HepG2 (cell line): ENCODE measurements around the gene YIPF3. TPM values are rescaled to one million over a fixed set of nuclear protein-coding genes. Genes with fewer than 3 reads are reported as not detected.
A peak's percentile ranks its signal among the peaks of the same experiment; 100 is the strongest.

Source experiments
- ARID5B ChIP-seq: IDR thresholded peaks from 2 replicates; pipeline ENCODE4 v1.4.0; 2020; ENCODE audit warnings: mild to moderate bottlenecking, missing genetic modification reagents
- GMEB2 ChIP-seq: IDR thresholded peaks from 2 replicates; pipeline ENCODE4 v1.6.1; 2016; ENCODE audit warnings: missing biosample characterization, missing genetic modification reagents, low read depth
- HCFC1 ChIP-seq: fragments of 150-350 bp; IDR thresholded peaks from 2 replicates; pipeline ENCODE4 v1.6.1; 2014; ENCODE audit warnings: low read depth, low read length
- HDAC1 ChIP-seq: sonication (generic); formaldehyde crosslinking; IDR thresholded peaks from 2 replicates; pipeline ENCODE4 v1.5.1; 2020; ENCODE audit warnings: mild to moderate bottlenecking, missing genetic modification reagents
- MEIS1 ChIP-seq: sonication (generic); formaldehyde crosslinking; IDR thresholded peaks from 2 replicates; pipeline ENCODE4 v1.9.0; 2021; ENCODE audit warnings: mild to moderate bottlenecking, missing genetic modification reagents, moderate library complexity, borderline replicate concordance
- PATZ1 ChIP-seq: sonication (generic); formaldehyde crosslinking; IDR thresholded peaks from 2 replicates; pipeline ENCODE4 v1.4.0; 2020; ENCODE audit warnings: missing genetic modification reagents
- PRDM4 ChIP-seq: sonication (generic); formaldehyde crosslinking; IDR thresholded peaks from 2 replicates; pipeline ENCODE4 v1.9.0; 2021; ENCODE audit warnings: missing genetic modification reagents, borderline replicate concordance
- SYNCRIP ChIP-seq: fragments of 200-400 bp; formaldehyde crosslinking; IDR thresholded peaks from 2 replicates; pipeline ENCODE4 v1.6.1; 2018; ENCODE audit warnings: mild to moderate bottlenecking, low read depth, low read length; ENCODE audit not compliant: insufficient read depth
- ZC3H4 ChIP-seq: sonication (generic); formaldehyde crosslinking; IDR thresholded peaks from 2 replicates; pipeline ENCODE4 v1.4.0; 2020; ENCODE audit warnings: missing genetic modification reagents, borderline replicate concordance
- ZNF225 ChIP-seq: sonication (generic); formaldehyde crosslinking; IDR thresholded peaks from 2 replicates; pipeline ENCODE4 v1.4.0; 2020; ENCODE audit warnings: mild to moderate bottlenecking, missing genetic modification reagents
- ZNF263 ChIP-seq: sonication (generic); formaldehyde crosslinking; IDR thresholded peaks from 2 replicates; pipeline ENCODE4 v1.4.0; 2020; ENCODE audit warnings: missing genetic modification reagents
- ZNF598 ChIP-seq: sonication (generic); formaldehyde crosslinking; IDR thresholded peaks from 2 replicates; pipeline ENCODE4 v1.5.1; 2020; ENCODE audit warnings: mild to moderate bottlenecking, missing genetic modification reagents, borderline replicate concordance
- ZNF670 ChIP-seq: sonication (generic); formaldehyde crosslinking; IDR thresholded peaks from 2 replicates; pipeline ENCODE4 v1.8.0; 2022; ENCODE audit warnings: mild to moderate bottlenecking, missing genetic modification reagents, borderline replicate concordance
- polyA plus RNA-seq, 8 experiments: library from polyadenylated mRNA; depleted of rRNA in 3 of 8; stranded (reverse) in 7 of 8; unstranded in 1 of 8; fragments of >200 nt; fragmentation: Illumina TruSeq in 4 of 8; extraction: Trizol in 4 of 8; gene quantifications; 2 replicates each; pipeline versions ENCODE4 v1.2.1 to v1.2.3, GENCODE V29; 2011 to 2016; ENCODE audit warnings: low read depth in 4 of 8, missing spikeins in 1 of 8, mixed read lengths in 1 of 8; ENCODE audit not compliant: insufficient read depth in 1 of 8
- total RNA-seq, 5 experiments: library from RNA; depleted of rRNA; stranded (reverse); fragments of >200 nt; fragmentation: Illumina TruSeq; extraction: Trizol; gene quantifications; 2 replicates each; pipeline ENCODE4 v1.2.3, GENCODE V29; 2016; ENCODE audit warnings: low read depth in 1 of 5
- TF ChIP-seq, protein P1 (sequence below): IDR thresholded peaks from 2 replicates; pipeline ENCODE4 v1.6.1; 2018; ENCODE audit warnings: missing genetic modification reagents, mild to moderate bottlenecking, missing compliant biosample characterization
- TF ChIP-seq, protein P2 (sequence below): IDR thresholded peaks from 2 replicates; pipeline ENCODE4 v1.6.1; 2016; ENCODE audit warnings: low read depth, control low read depth

YIPF3 gene
- total and polyA plus RNA-seq, 2 of the 13 experiments (the other 11 are each of a cell fraction or from before 2014, with no cell fraction given), result 107 to 206 TPM

GRCh38 chr6:43477235-43478007 lies 39.3 kb downstream of the YIPF3 start, which contains the start of gene TJAP1 (continued):
- TF ChIP-seq, protein P1, sequence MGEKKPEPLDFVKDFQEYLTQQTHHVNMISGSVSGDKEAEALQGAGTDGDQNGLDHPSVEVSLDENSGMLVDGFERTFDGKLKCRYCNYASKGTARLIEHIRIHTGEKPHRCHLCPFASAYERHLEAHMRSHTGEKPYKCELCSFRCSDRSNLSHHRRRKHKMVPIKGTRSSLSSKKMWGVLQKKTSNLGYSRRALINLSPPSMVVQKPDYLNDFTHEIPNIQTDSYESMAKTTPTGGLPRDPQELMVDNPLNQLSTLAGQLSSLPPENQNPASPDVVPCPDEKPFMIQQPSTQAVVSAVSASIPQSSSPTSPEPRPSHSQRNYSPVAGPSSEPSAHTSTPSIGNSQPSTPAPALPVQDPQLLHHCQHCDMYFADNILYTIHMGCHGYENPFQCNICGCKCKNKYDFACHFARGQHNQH, result peak; percentile 44; the same call in 1 of the 2 replicates
- TF ChIP-seq, protein P2, sequence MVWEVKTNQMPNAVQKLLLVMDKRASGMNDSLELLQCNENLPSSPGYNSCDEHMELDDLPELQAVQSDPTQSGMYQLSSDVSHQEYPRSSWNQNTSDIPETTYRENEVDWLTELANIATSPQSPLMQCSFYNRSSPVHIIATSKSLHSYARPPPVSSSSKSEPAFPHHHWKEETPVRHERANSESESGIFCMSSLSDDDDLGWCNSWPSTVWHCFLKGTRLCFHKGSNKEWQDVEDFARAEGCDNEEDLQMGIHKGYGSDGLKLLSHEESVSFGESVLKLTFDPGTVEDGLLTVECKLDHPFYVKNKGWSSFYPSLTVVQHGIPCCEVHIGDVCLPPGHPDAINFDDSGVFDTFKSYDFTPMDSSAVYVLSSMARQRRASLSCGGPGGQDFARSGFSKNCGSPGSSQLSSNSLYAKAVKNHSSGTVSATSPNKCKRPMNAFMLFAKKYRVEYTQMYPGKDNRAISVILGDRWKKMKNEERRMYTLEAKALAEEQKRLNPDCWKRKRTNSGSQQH (CRISPR knock-in tag), result peak; percentile 64; the same call in 1 of the 2 replicates
- peak; percentile 91 for TF ChIP-seq GMEB2 (CRISPR knock-in tag)
- TF ChIP-seq ZNF670 (CRISPR knock-in tag), result no peak
- TF ChIP-seq ARID5B (CRISPR knock-in tag), result peak; percentile 62
- peak; percentile 97 for TF ChIP-seq HDAC1 (CRISPR knock-in tag)
- no peak for TF ChIP-seq ZNF263 (CRISPR knock-in tag)
- peak; percentile 71 for TF ChIP-seq PATZ1 (CRISPR knock-in tag)
- peak; percentile 16; the same call in 1 of the 2 replicates for TF ChIP-seq HCFC1
- TF ChIP-seq ZNF598 (CRISPR knock-in tag), result no peak
- no peak for TF ChIP-seq ZNF225 (CRISPR knock-in tag)
- TF ChIP-seq SYNCRIP, result no peak
- no peak for TF ChIP-seq PRDM4 (CRISPR knock-in tag)
- no peak for TF ChIP-seq ZC3H4
- 0 out of 2 replicates have a peak, but pooled peaks have one; percentile 61 for TF ChIP-seq MEIS1 (CRISPR knock-in tag)
